Neural progenitor cell (in vitro differentiated cells): ENCODE data around the gene RNF220. TPM values are rescaled to one million over a fixed set of nuclear protein-coding genes. Genes with fewer than 3 reads are reported as not detected.

Experiments
- DNase-seq: peaks from one replicate; pipeline ENCODE4 v3.0.0-alpha.2; 2016; ENCODE audit warnings: low spot score
- H2AFZ ChIP-seq: fragments of 200-600 bp; sonication (generic); replicated peaks from 2 replicates; pipeline ENCODE4 v1.6.1; 2016; ENCODE audit warnings: antibody characterized with exemption
- H3F3A ChIP-seq: fragments of 200-600 bp; sonication (generic); 2 replicates; pipeline ENCODE4 v1.6.1; 2016; ENCODE audit warnings: antibody characterized with exemption, low read depth
- H3K27ac ChIP-seq: fragments of 200-600 bp; sonication (generic); 2 replicates; pipeline ENCODE4 v1.5.1; 2016; ENCODE audit warnings: mild to moderate bottlenecking
- H3K27me3 ChIP-seq: fragments of 200-600 bp; sonication (generic); 2 replicates; pipeline ENCODE4 v1.6.1; 2016; ENCODE audit warnings: mild to moderate bottlenecking, moderate library complexity
- H3K36me3 ChIP-seq: fragments of 200-600 bp; sonication (generic); 2 replicates; pipeline ENCODE4 v1.5.1; 2016
- H3K4me1 ChIP-seq: fragments of 200-600 bp; sonication (generic); 2 replicates; pipeline ENCODE4 v1.6.1; 2016; ENCODE audit warnings: mixed run types
- H3K4me2 ChIP-seq: fragments of 200-600 bp; sonication (generic); 2 replicates; pipeline ENCODE4 v1.6.1; 2016
- H3K4me3 ChIP-seq: fragments of 200-600 bp; sonication (generic); 2 replicates; pipeline ENCODE4 v1.5.1; 2016
- H3K79me2 ChIP-seq: fragments of 200-600 bp; sonication (generic); 2 replicates; pipeline ENCODE4 v1.6.1; 2016; ENCODE audit warnings: low read depth
- H3K9ac ChIP-seq: fragments of 200-600 bp; sonication (generic); 2 replicates; pipeline ENCODE4 v1.6.1; 2016
- H3K9me3 ChIP-seq: fragments of 200-600 bp; sonication (generic); 2 replicates; pipeline ENCODE4 v1.5.1; 2016; ENCODE audit warnings: low read depth
- H4K20me1 ChIP-seq: fragments of 200-600 bp; sonication (generic); 2 replicates; pipeline ENCODE4 v1.6.1; 2016; ENCODE audit warnings: low read depth
- H3K27ac Mint-ChIP-seq: 3 replicates; pipeline ENCODE4 v1.8.0; 2021; ENCODE audit warnings: mixed read lengths
- H3K27me3 Mint-ChIP-seq: 2 replicates; pipeline ENCODE4 v1.8.0; 2022; ENCODE audit warnings: low read depth, mild to moderate bottlenecking, inconsistent platforms, moderate library complexity, mixed read lengths; ENCODE audit not compliant: insufficient read depth
- H3K36me3 Mint-ChIP-seq: 3 replicates; pipeline ENCODE4 v1.8.0; 2021; ENCODE audit warnings: mixed read lengths
- H3K4me1 Mint-ChIP-seq: 3 replicates; pipeline ENCODE4 v1.8.0; 2021; ENCODE audit warnings: mixed read lengths
- H3K4me3 Mint-ChIP-seq: 3 replicates; pipeline ENCODE4 v1.8.0; 2021; ENCODE audit warnings: mild to moderate bottlenecking, moderate library complexity, mixed read lengths
- H3K9me3 Mint-ChIP-seq: 3 replicates; pipeline ENCODE4 v1.8.0; 2020; ENCODE audit warnings: mixed read lengths
- EZH2 ChIP-seq: fragments of 200-600 bp; sonication (generic); IDR thresholded peaks from 2 replicates; pipeline ENCODE4 v1.6.1; 2017; ENCODE audit warnings: antibody characterized with exemption, mild to moderate bottlenecking, moderate library complexity
- EZH2phosphoT487 ChIP-seq: fragments of 200-600 bp; sonication (generic); IDR thresholded peaks from 2 replicates; pipeline ENCODE4 v1.6.1; 2017; ENCODE audit warnings: antibody characterized with exemption
- total RNA-seq: library from RNA; depleted of rRNA; stranded (reverse); fragments of >200 nt; gene quantifications from 2 replicates; pipeline ENCODE4 v1.2.3, GENCODE V29; 2015; ENCODE audit warnings: low replicate concordance
- TF ChIP-seq, protein P1 (sequence below): fragments of 200-600 bp; sonication (generic); IDR thresholded peaks from 2 replicates; pipeline ENCODE4 v1.5.1; 2017; ENCODE audit warnings: antibody characterized with exemption, mild to moderate bottlenecking

The RNF220 gene
- total RNA-seq, 1 donor from 2014 or later, result 93.8 TPM

DNA sequence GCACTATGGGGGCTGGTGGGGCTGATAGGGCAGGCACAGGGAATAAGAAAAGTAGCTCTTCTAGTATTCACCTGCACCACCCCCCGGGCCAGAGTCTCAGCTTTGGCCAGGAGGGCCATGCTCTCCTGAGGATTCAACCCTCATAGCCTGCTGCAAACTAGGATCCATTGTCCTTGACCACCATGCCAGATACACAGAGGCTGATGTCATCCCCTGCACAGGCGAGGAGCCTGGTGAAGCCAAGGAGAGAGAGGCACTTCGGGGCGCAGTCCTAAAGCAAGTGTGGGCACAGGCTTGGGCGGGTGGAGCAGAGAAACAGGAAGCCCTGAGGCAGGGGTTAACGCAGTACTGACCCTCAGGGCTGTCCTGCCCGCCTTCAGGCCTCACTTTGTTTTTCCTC lies 239.8 kb downstream of the RNF220 start:
- no peak overlapping the region for H3K27ac Mint-ChIP-seq
- H3K4me1 Mint-ChIP-seq, result peaks cover 29% of the 10 kb centered on the region
- peaks cover 11% of the 10 kb centered on the region for H3K27me3 Mint-ChIP-seq
- Histone ChIP-seq H4K20me1 (peaks cover 77% of the 10 kb centered on the region), H3K4me1 (peaks cover 8% of the 10 kb centered on the region), H3K4me3 (no peak overlapping the region), H2AFZ (no peak overlapping the region), H3K4me2 (no peak overlapping the region), H3F3A (peaks cover 8% of the 10 kb centered on the region), H3K9me3 (no peaks in the 10 kb centered on the region), H3K9ac (no peak overlapping the region), H3K79me2 (peaks cover 9% of the 10 kb centered on the region), H3K27ac (no peak overlapping the region), H3K36me3 (no peaks in the 10 kb centered on the region), H3K27me3 (no peaks in the 10 kb centered on the region)
- H3K36me3 Mint-ChIP-seq, result peaks cover 44% of the 10 kb centered on the region
- no peak overlapping the region for H3K4me3 Mint-ChIP-seq
- no peaks in the 10 kb centered on the region for H3K9me3 Mint-ChIP-seq
- DNase-seq, result no peak
- TF ChIP-seq EZH2phosphoT487, result no peak
- TF ChIP-seq, protein P1, sequence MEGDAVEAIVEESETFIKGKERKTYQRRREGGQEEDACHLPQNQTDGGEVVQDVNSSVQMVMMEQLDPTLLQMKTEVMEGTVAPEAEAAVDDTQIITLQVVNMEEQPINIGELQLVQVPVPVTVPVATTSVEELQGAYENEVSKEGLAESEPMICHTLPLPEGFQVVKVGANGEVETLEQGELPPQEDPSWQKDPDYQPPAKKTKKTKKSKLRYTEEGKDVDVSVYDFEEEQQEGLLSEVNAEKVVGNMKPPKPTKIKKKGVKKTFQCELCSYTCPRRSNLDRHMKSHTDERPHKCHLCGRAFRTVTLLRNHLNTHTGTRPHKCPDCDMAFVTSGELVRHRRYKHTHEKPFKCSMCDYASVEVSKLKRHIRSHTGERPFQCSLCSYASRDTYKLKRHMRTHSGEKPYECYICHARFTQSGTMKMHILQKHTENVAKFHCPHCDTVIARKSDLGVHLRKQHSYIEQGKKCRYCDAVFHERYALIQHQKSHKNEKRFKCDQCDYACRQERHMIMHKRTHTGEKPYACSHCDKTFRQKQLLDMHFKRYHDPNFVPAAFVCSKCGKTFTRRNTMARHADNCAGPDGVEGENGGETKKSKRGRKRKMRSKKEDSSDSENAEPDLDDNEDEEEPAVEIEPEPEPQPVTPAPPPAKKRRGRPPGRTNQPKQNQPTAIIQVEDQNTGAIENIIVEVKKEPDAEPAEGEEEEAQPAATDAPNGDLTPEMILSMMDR, result no peak
- no peak for TF ChIP-seq EZH2

DNA sequence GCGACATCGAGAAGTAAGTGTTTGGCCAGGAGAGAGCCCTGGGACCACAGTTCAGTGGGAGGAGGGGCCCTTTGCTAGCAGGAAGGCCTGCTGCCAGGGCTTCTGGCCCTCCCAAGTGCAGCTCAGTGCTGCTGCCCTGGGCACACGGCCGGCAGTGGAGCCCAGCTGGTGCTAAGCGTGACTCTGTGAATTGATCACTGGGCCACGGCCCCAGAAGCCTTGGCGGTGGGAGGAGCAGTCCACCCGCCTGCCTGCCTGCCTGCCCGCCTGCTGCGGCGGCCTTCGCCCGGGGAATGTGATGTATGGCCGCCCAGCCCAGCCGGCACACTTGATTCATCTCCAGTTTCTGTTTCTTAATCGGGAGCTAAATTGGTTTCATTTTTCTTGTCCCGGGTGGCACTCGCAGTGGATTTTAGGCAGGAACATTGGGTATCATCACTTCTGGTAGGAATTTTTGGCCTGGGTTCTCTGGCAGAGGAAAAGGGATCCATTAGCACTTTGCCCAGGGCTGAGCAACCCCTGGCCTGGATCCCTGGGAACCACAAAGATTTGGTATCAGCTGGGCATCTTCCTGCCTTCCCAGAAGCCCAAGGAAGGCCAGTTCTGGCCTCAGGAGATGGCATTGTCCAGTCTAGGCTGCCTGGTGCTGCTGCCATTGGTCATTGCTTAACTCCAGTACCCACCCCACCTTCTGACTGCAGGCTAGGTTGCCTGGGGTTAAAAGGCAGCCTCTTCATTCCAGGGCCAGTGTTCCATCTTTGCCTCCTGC lies 240.6 kb downstream of the RNF220 start:
- Histone ChIP-seq H3K4me3 (no peak overlapping the region), H3K4me1 (peaks cover 17% of the 10 kb centered on the region), H3K36me3 (no peaks in the 10 kb centered on the region), H2AFZ (no peak overlapping the region), H4K20me1 (peaks cover 77% of the 10 kb centered on the region), H3K9me3 (no peaks in the 10 kb centered on the region), H3K27ac (no peak overlapping the region), H3K9ac (no peak overlapping the region), H3K27me3 (no peaks in the 10 kb centered on the region), H3K79me2 (peaks cover 9% of the 10 kb centered on the region), H3K4me2 (no peak overlapping the region), H3F3A (peaks cover 17% of the 10 kb centered on the region)
- Mint-ChIP-seq H3K9me3 (no peaks in the 10 kb centered on the region), H3K36me3 (peaks cover 43% of the 10 kb centered on the region), H3K27me3 (peaks cover 11% of the 10 kb centered on the region), H3K27ac (peak overlapping the region; percentile 70), H3K4me3 (no peak overlapping the region), H3K4me1 (peaks cover 33% of the 10 kb centered on the region)
- TF ChIP-seq, protein P1, result no peak
- TF ChIP-seq EZH2 (no peak), EZH2phosphoT487 (no peak)
- no peak for DNase-seq

DNA sequence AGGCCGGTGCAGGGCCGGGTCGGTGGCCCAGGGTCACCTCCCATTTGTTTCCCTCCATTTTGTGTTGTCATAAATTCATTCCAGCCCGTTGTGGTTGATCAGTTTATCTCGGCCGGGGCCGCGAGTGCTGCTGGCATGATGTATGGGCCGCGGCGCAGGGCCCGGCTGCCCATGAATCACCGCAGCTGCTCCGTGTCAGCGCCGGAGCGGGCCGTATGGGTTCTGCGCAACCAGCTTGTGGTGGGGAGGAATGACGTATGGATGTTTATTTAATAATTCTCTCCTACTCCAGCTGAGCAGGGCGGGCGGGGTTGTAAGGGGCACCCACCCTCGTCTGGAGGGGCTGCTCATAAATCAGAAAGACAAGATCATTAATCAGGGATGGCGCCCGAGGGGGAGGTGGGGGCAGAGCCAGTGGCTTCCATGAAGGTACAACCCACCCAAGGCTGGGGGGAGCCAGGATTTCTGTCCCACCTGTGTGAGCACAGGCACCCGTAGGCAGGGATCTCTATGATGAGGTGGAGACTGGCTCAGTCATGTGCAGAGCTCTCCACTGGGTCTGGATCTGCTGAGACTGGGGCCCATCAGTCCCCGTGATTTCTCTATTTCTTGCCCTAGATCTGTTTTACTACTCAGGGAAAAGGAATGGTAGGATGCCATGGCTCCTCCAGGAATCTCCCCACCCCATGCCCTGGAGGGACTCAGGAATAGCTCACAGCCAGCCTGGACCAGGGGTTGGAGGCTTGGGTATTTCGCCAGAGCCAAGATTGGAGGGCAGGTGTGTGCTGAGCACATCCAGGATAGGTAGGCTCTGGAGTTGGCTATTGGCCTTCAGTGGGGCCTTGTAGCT lies 241.4 kb downstream of the RNF220 start:
- no peak for DNase-seq
- TF ChIP-seq EZH2 (no peak), EZH2phosphoT487 (no peak)
- TF ChIP-seq, protein P1, result no peak
- Histone ChIP-seq H3K27me3 (no peaks in the 10 kb centered on the region), H3K4me1 (peaks cover 19% of the 10 kb centered on the region), H3K9ac (no peak overlapping the region), H3K4me2 (no peak overlapping the region), H3K36me3 (no peaks in the 10 kb centered on the region), H3K4me3 (no peak overlapping the region), H3F3A (peaks cover 25% of the 10 kb centered on the region), H3K79me2 (peaks cover 5% of the 10 kb centered on the region), H3K27ac (no peak overlapping the region), H4K20me1 (peaks cover 77% of the 10 kb centered on the region), H2AFZ (no peak overlapping the region), H3K9me3 (no peaks in the 10 kb centered on the region)
- Mint-ChIP-seq H3K4me3 (no peak overlapping the region), H3K4me1 (peaks cover 34% of the 10 kb centered on the region), H3K36me3 (peaks cover 38% of the 10 kb centered on the region), H3K27me3 (peaks cover 8% of the 10 kb centered on the region), H3K9me3 (no peaks in the 10 kb centered on the region), H3K27ac (no peak overlapping the region)
